H1 (cell line): Measurements from ENCODE around the gene CPPED1. TPM values are rescaled to one million over a fixed set of nuclear protein-coding genes. Genes with fewer than 3 reads are reported as not detected.
"Not testable (repeated sequence)": the region's sequence is repeated elsewhere in the genome, so short reads cannot be mapped to it uniquely, and the experiment has no call there.

ENCODE experiments used
- CTCF ChIA-PET: fragments of 300-600 bp; sonication (Branson Sonifier 250); formaldehyde crosslinking; loops from one replicate; lab custom pipeline; 2021; ENCODE audit not compliant: partially characterized antibody; lab: Charles Lee
- POLR2A ChIA-PET: fragments of 300-600 bp; sonication (Branson Sonifier 250); formaldehyde crosslinking; loops from one replicate; lab custom pipeline; 2021; ENCODE audit warnings: inconsistent platforms; ENCODE audit not compliant: partially characterized antibody; lab: Charles Lee
- DNase-seq, 2 experiments: peaks; one replicate each; pipeline versions ENCODE4 v3.0.0 to v3.0.0-alpha.2; 2010 to 2022; ENCODE audit warnings: low spot score in 2 of 2, low read depth in 1 of 2, mixed read lengths in 1 of 2
- FAIRE-seq: peaks from 2 replicates; lab custom pipeline; 2011; peaks lifted over from hg19 to GRCh38; lab: Jason Lieb, UNC
- H2AFZ ChIP-seq: 2 replicates; pipeline ENCODE4 v1.8.1; 2012; ENCODE audit warnings: low read length, inconsistent platforms
- H2AK5ac ChIP-seq: 2 replicates; pipeline ENCODE4 v1.6.1; 2013; ENCODE audit warnings: low read depth, low read length
- H2BK120ac ChIP-seq: replicated peaks from 2 replicates; pipeline ENCODE3; 2013; ENCODE audit warnings: low read depth, low read length, inconsistent platforms
- H2BK12ac ChIP-seq: 2 replicates; pipeline ENCODE4 v1.6.1; 2013; ENCODE audit warnings: low read depth, low read length
- H2BK15ac ChIP-seq: 2 replicates; pipeline ENCODE4 v1.6.1; 2013; ENCODE audit warnings: low read length
- H2BK20ac ChIP-seq: 2 replicates; pipeline ENCODE4 v1.6.1; 2013; ENCODE audit warnings: low read length
- H2BK5ac ChIP-seq: 2 replicates; pipeline ENCODE4 v1.6.1; 2013; ENCODE audit warnings: low read depth, low read length
- H3K14ac ChIP-seq: 2 replicates; pipeline ENCODE4 v1.6.1; 2013; ENCODE audit warnings: inconsistent platforms; ENCODE audit not compliant: insufficient read length
- H3K18ac ChIP-seq: 2 replicates; pipeline ENCODE4 v1.6.1; 2013; ENCODE audit warnings: low read length; ENCODE audit errors: extremely low read depth
- H3K23ac ChIP-seq: 2 replicates; pipeline ENCODE4 v1.6.1; 2013; ENCODE audit warnings: inconsistent platforms; ENCODE audit not compliant: insufficient read length
- H3K23me2 ChIP-seq: 2 replicates; pipeline ENCODE4 v1.6.1; 2013; ENCODE audit warnings: low read depth, low read length
- H3K27ac ChIP-seq: 2 replicates; pipeline ENCODE4 v1.6.1; 2011; ENCODE audit warnings: low read depth, low read length, inconsistent platforms
- H3K27me3 ChIP-seq, 4 experiments: replicated peaks in 1 of 4; 1 replicate in 1 of 4; 2 replicates in 3 of 4; pipeline versions ENCODE4 v1.6.1 to v1.8.1; 2011 to 2013; ENCODE audit warnings: low read length in 3 of 4, mild to moderate bottlenecking in 3 of 4, inconsistent platforms in 2 of 4, mixed read lengths in 2 of 4, moderate library complexity in 1 of 4; ENCODE audit not compliant: control insufficient read depth in 3 of 4, insufficient read depth in 3 of 4; ENCODE audit errors: extremely low read depth in 1 of 4
- H3K36me3 ChIP-seq, 4 experiments: 2 replicates each; pipeline versions ENCODE4 v1.6.1 to v1.8.1; 2011 to 2013; ENCODE audit warnings: mild to moderate bottlenecking in 4 of 4, low read length in 3 of 4, moderate library complexity in 2 of 4, control low read depth in 1 of 4, inconsistent platforms in 1 of 4; ENCODE audit not compliant: insufficient read depth in 4 of 4, control insufficient read depth in 2 of 4
- H3K4ac ChIP-seq: replicated peaks from 2 replicates; pipeline ENCODE3; 2013; ENCODE audit warnings: low read length, low read depth, mixed read lengths, inconsistent platforms; ENCODE audit not compliant: insufficient read length
- H3K4me1 ChIP-seq, 4 experiments: replicated peaks in 1 of 4; 1 replicate in 1 of 4; 2 replicates in 3 of 4; pipeline versions ENCODE4 v1.6.1 to v1.8.1; 2011 to 2013; ENCODE audit warnings: low read length in 3 of 4, inconsistent platforms in 2 of 4, mixed read lengths in 1 of 4; ENCODE audit not compliant: insufficient read depth in 4 of 4, control insufficient read depth in 3 of 4
- H3K4me2 ChIP-seq, 2 experiments: 2 replicates each; pipeline versions ENCODE4 v1.6.1 to v1.8.1; 2011 to 2013; ENCODE audit warnings: low read depth in 2 of 2, low read length in 2 of 2, control low read depth in 1 of 2, inconsistent platforms in 1 of 2, mild to moderate bottlenecking in 1 of 2; ENCODE audit not compliant: insufficient read depth in 1 of 2
- H3K4me3 ChIP-seq, 4 experiments: fragments of 200-600, 300-600 bp in 1 of 4; sonication (generic), shearing (Covaris generic), sonication (Bioruptor Twin) in 1 of 4; 2 replicates each; pipeline versions ENCODE4 v1.5.1 to v1.8.1; 2011 to 2016; ENCODE audit warnings: low read length in 4 of 4, low read depth in 3 of 4, control low read depth in 2 of 4, inconsistent platforms in 2 of 4, mild to moderate bottlenecking in 2 of 4, mixed read lengths in 1 of 4, moderate library complexity in 1 of 4; ENCODE audit not compliant: insufficient read depth in 2 of 4; ENCODE audit errors: extremely low read depth in 1 of 4
- H3K56ac ChIP-seq: replicated peaks from 2 replicates; pipeline ENCODE3; 2013; ENCODE audit warnings: low read depth, mild to moderate bottlenecking, mixed read lengths, low read length, inconsistent platforms; ENCODE audit not compliant: insufficient read length
- H3K79me1 ChIP-seq: 2 replicates; pipeline ENCODE4 v1.6.1; 2013; ENCODE audit warnings: low read depth, low read length, control low read depth
- H3K79me2 ChIP-seq, 2 experiments: 2 replicates each; pipeline versions ENCODE4 v1.6.1 to v1.8.1; 2012 to 2013; ENCODE audit warnings: low read length in 2 of 2, mild to moderate bottlenecking in 2 of 2, inconsistent platforms in 1 of 2; ENCODE audit not compliant: insufficient read depth in 2 of 2, control insufficient read depth in 1 of 2
- H3K9ac ChIP-seq, 4 experiments: replicated peaks in 1 of 4; 1 replicate in 1 of 4; 2 replicates in 3 of 4; pipeline versions ENCODE4 v1.6.1 to v1.8.1; 2011 to 2013; ENCODE audit warnings: low read depth in 3 of 4, low read length in 3 of 4, control low read depth in 2 of 4, mild to moderate bottlenecking in 2 of 4, moderate library complexity in 2 of 4, inconsistent platforms in 1 of 4; ENCODE audit errors: extremely low read depth in 1 of 4
- H3K9me3 ChIP-seq, 2 experiments: 2 replicates each; pipeline versions ENCODE4 v1.6.1 to v1.8.1; 2012 to 2013; ENCODE audit warnings: mild to moderate bottlenecking in 2 of 2, moderate library complexity in 2 of 2, control low read depth in 1 of 2, inconsistent platforms in 1 of 2, low read depth in 1 of 2, low read length in 1 of 2, mixed read lengths in 1 of 2; ENCODE audit not compliant: insufficient read depth in 2 of 2
- H4K20me1 ChIP-seq, 2 experiments: replicated peaks in 1 of 2; 2 replicates each; pipeline versions ENCODE3 to v1.8.1; 2011 to 2013; ENCODE audit warnings: inconsistent platforms in 2 of 2, low read length in 2 of 2, mild to moderate bottlenecking in 1 of 2; ENCODE audit not compliant: insufficient read depth in 2 of 2, control insufficient read depth in 1 of 2
- H4K5ac ChIP-seq: 2 replicates; pipeline ENCODE4 v1.6.1; 2013; ENCODE audit warnings: low read length, low read depth, mixed read lengths, inconsistent platforms; ENCODE audit not compliant: insufficient read length
- H4K8ac ChIP-seq: 2 replicates; pipeline ENCODE4 v1.8.0; 2013; ENCODE audit warnings: mild to moderate bottlenecking, moderate library complexity, low read length, inconsistent platforms; ENCODE audit not compliant: insufficient read depth; ENCODE audit errors: extremely low read depth
- H4K91ac ChIP-seq: replicated peaks from 2 replicates; pipeline ENCODE3; 2013; ENCODE audit warnings: low read length, mixed read lengths, inconsistent platforms; ENCODE audit not compliant: insufficient read length
- EGR1 ChIP-seq: IDR thresholded peaks from 2 replicates; pipeline ENCODE4 v1.6.1; 2011; ENCODE audit warnings: low read depth, low read length, borderline replicate concordance
- EP300 ChIP-seq, 2 experiments: IDR thresholded peaks; 1 replicate in 1 of 2; 2 replicates in 1 of 2; pipeline ENCODE4 v1.6.1; 2011 to 2012; ENCODE audit warnings: low read depth in 2 of 2, low read length in 2 of 2, mild to moderate bottlenecking in 2 of 2, borderline replicate concordance in 1 of 2, inconsistent platforms in 1 of 2, moderate library complexity in 1 of 2
- TEAD4 ChIP-seq: IDR thresholded peaks from 2 replicates; pipeline ENCODE4 v1.6.1; 2012; ENCODE audit warnings: low read depth, low read length, inconsistent platforms, mixed read lengths
- WGBS, 2 experiments: shearing (Covaris generic) in 1 of 2; methylation state at CpG; one replicate each; pipeline versions ENCODE4 v1.1.6 to v1.1.7; 2013 to 2015; ENCODE audit warnings: low lambda C conversion rate in 2 of 2, mixed read lengths in 2 of 2, inconsistent platforms in 1 of 2, low coverage in 1 of 2, missing lambda C conversion rate in 1 of 2; ENCODE audit not compliant: insufficient replicate concordance in 2 of 2, insufficient coverage in 1 of 2, insufficient read length in 1 of 2; ENCODE audit errors: extremely low coverage in 1 of 2, missing lambda C conversion rate in 1 of 2; 5-methylcytosine and 5-hydroxymethylcytosine counted together
- polyA plus RNA-seq, 7 experiments: library from polyadenylated mRNA; depleted of rRNA in 3 of 7; stranded (reverse) in 5 of 7; unstranded in 2 of 7; fragments of >200 nt in 5 of 7; fragments of 200-250 nt in 2 of 7; gene quantifications; 1 replicate in 5 of 7; 2 replicates in 1 of 7; 4 replicates in 1 of 7; pipeline versions ENCODE4 v1.2.1 to v1.2.3, GENCODE V29; 2011 to 2013; ENCODE audit warnings: missing spikeins in 2 of 7, mixed read lengths in 2 of 7
- total RNA-seq: library from RNA; stranded (reverse); fragmentation: NEBNext Ultra II Directional; extraction: Animal tissue kit (Norgen Biotek cat#: 25700); gene quantifications from 2 replicates; pipeline ENCODE4 v1.2.1, GENCODE V29; 2021

The CPPED1 gene
- total and polyA plus RNA-seq, 2 of the 8 experiments (the other 6 are each of a cell fraction or from before 2014, with no cell fraction given) = 3.5 to 11.2 TPM

GRCh38 chr16:12800817-12801216 is 2.9 kb downstream of the CPPED1 start (continued):
- TF ChIP-seq EP300 (IDR thresholded peaks at IDR 0.05; ENCODE audit: borderline replicate concordance in 1 of 2, low read depth in 2 of 2, low read length in 2 of 2) = no peak
- TF ChIP-seq TEAD4 = no peak
- TF ChIP-seq EGR1 = no peak

GRCh38 chr16:12799996-12800395 is 3.7 kb downstream of the CPPED1 start:
- H2AFZ ChIP-seq, H3K14ac ChIP-seq, H3K79me1 ChIP-seq, H4K91ac ChIP-seq, FAIRE-seq, H3K4me2 ChIP-seq, H2BK12ac ChIP-seq, H3K23me2 ChIP-seq, H2AK5ac ChIP-seq, H2BK120ac ChIP-seq, H4K5ac ChIP-seq, H3K56ac ChIP-seq, H3K27me3 ChIP-seq, H3K27ac ChIP-seq, H3K9ac ChIP-seq, H3K79me2 ChIP-seq, H2BK5ac ChIP-seq, H3K4me1 ChIP-seq, H3K23ac ChIP-seq, H3K4ac ChIP-seq, H3K9me3 ChIP-seq, H2BK20ac ChIP-seq, H3K18ac ChIP-seq, H3K4me3 ChIP-seq, H4K20me1 ChIP-seq, H3K36me3 ChIP-seq, DNase-seq, H4K8ac ChIP-seq, H2BK15ac ChIP-seq: not testable (repeated sequence)
- POLR2A ChIA-PET = interaction anchor here (1.2 kb wide), 1 partner anchor 12 kb away, joined by 3 read pairs; no protein-coding TSS in a partner anchor
- CTCF ChIA-PET = interaction anchor here (2.2 kb wide), 1 partner anchor 18 kb away, joined by 8 read pairs; no protein-coding TSS in a partner anchor
- 80% methylated on average over 3 of the region's 8 CpGs; no CpG with 5 or more reads in 1 of the 2 experiments for WGBS, 2 experiments
